Endothelial cell of umbilical vein (primary cell): ENCODE data around the gene RBM33. TPM values are rescaled to one million over a fixed set of nuclear protein-coding genes. Genes with fewer than 3 reads are reported as not detected.

Source experiments
- BruUV-seq: library from RNA; stranded (reverse); fragments of 400-500 nt; replicated peaks from 2 replicates; lab custom pipeline; 2021; lab: Mats Ljungman, UMichigan
- CTCF ChIA-PET: fragments of 300-600, 350-600 bp; sonication (Branson Sonifier 250); formaldehyde crosslinking; loops from one replicate; lab custom pipeline; 2021; ENCODE audit warnings: antibody characterized with exemption, inconsistent platforms; lab: Charles Lee
- POLR2A ChIA-PET: fragments of 300-600, 350-600 bp; sonication (Branson Sonifier 250); formaldehyde crosslinking; loops from one replicate; lab custom pipeline; 2021; ENCODE audit warnings: antibody characterized with exemption, inconsistent platforms; lab: Charles Lee
- DNase-seq: peaks from one replicate; pipeline ENCODE4 v3.0.0-alpha.2; 2011; ENCODE audit warnings: low read depth, low spot score
- FAIRE-seq: peaks from 2 replicates; lab custom pipeline; 2011; peaks lifted over from hg19 to GRCh38; lab: Jason Lieb, UNC
- H2AFZ ChIP-seq: 2 replicates; pipeline ENCODE4 v1.6.0; 2012; ENCODE audit warnings: low read depth, low read length, control low read depth, inconsistent platforms
- H3K27ac ChIP-seq: 2 replicates; pipeline ENCODE4 v1.5.1; 2011; ENCODE audit warnings: low read depth, mild to moderate bottlenecking, control low read depth, low read length, moderate library complexity; ENCODE audit not compliant: insufficient read depth
- H3K27me3 ChIP-seq, 2 experiments: 2 replicates each; pipeline versions ENCODE4 v1.6.0 to v1.6.1; 2011; ENCODE audit warnings: low read length in 2 of 2, mixed read lengths in 1 of 2; ENCODE audit not compliant: control insufficient read depth in 2 of 2, insufficient read depth in 2 of 2
- H3K36me3 ChIP-seq, 2 experiments: 2 replicates in 1 of 2; 3 replicates in 1 of 2; pipeline ENCODE4 v1.5.1; 2011; ENCODE audit warnings: low read length in 2 of 2, mild to moderate bottlenecking in 1 of 2, moderate library complexity in 1 of 2; ENCODE audit not compliant: control insufficient read depth in 2 of 2, insufficient read depth in 2 of 2; ENCODE audit errors: extremely low read depth in 1 of 2
- H3K4me1 ChIP-seq: 3 replicates; pipeline ENCODE4 v1.5.1; 2011; ENCODE audit warnings: mild to moderate bottlenecking, low read length; ENCODE audit not compliant: control insufficient read depth, insufficient read depth; ENCODE audit errors: extremely low read depth
- H3K4me2 ChIP-seq: 2 replicates; pipeline ENCODE4 v1.6.1; 2011; ENCODE audit warnings: low read length, control low read depth, mixed read lengths; ENCODE audit not compliant: insufficient read depth
- H3K4me3 ChIP-seq, 3 experiments: fragments of 200-600 bp in 1 of 3; sonication (generic), shearing (Covaris generic) in 1 of 3; replicated peaks in 1 of 3; 2 replicates each; pipeline ENCODE4 v1.5.1; 2011 to 2016; ENCODE audit warnings: control low read depth in 3 of 3, low read length in 3 of 3, mild to moderate bottlenecking in 2 of 3, inconsistent platforms in 1 of 3, low read depth in 1 of 3, moderate library complexity in 1 of 3; ENCODE audit not compliant: insufficient read depth in 1 of 3
- H3K79me2 ChIP-seq: 2 replicates; pipeline ENCODE4 v1.6.0; 2012; ENCODE audit warnings: low read length, inconsistent platforms; ENCODE audit not compliant: control insufficient read depth, insufficient read depth
- H3K9ac ChIP-seq: replicated peaks from 2 replicates; pipeline ENCODE3; 2011; ENCODE audit warnings: low read length, control low read depth; ENCODE audit not compliant: insufficient read depth; ENCODE audit errors: extremely low read depth
- H3K9me1 ChIP-seq: replicated peaks from 3 replicates; pipeline ENCODE4 v1.6.0; 2011; ENCODE audit warnings: mild to moderate bottlenecking, low read length; ENCODE audit not compliant: control insufficient read depth, insufficient read depth; ENCODE audit errors: extremely low read depth
- H3K9me3 ChIP-seq: replicated peaks from 2 replicates; pipeline ENCODE4 v1.5.1; 2012; ENCODE audit warnings: low read length, inconsistent platforms; ENCODE audit not compliant: control insufficient read depth, insufficient read depth
- H4K20me1 ChIP-seq: replicated peaks from 2 replicates; pipeline ENCODE3; 2011; ENCODE audit warnings: mild to moderate bottlenecking, low read length; ENCODE audit not compliant: control insufficient read depth, insufficient read depth; ENCODE audit errors: extremely low read depth
- EZH2 ChIP-seq: IDR thresholded peaks from 2 replicates; pipeline ENCODE4 v1.6.1; 2012; ENCODE audit warnings: borderline replicate concordance, low read depth, mild to moderate bottlenecking, moderate library complexity, low read length, inconsistent platforms; ENCODE audit not compliant: severe bottlenecking
- FOS ChIP-seq: IDR thresholded peaks from 2 replicates; pipeline ENCODE4 v1.6.1; 2011; ENCODE audit warnings: mild to moderate bottlenecking, low read length, moderate library complexity, borderline replicate concordance; ENCODE audit not compliant: insufficient read depth
- GATA2 ChIP-seq: IDR thresholded peaks from 2 replicates; pipeline ENCODE4 v1.7.0; 2011; ENCODE audit warnings: low read depth, mild to moderate bottlenecking, moderate library complexity, mixed read lengths, low read length; ENCODE audit not compliant: insufficient read length, insufficient read depth
- JUN ChIP-seq: IDR thresholded peaks from 2 replicates; pipeline ENCODE4 v1.6.1; 2011; ENCODE audit warnings: borderline replicate concordance, low read depth; ENCODE audit not compliant: insufficient read length, insufficient read depth
- MYC ChIP-seq: IDR thresholded peaks from one replicate; pipeline ENCODE4 v1.6.1; 2011; ENCODE audit warnings: mild to moderate bottlenecking, low read depth, low read length
- POLR2A ChIP-seq: IDR thresholded peaks from 2 replicates; pipeline ENCODE4 v1.6.1; 2012; ENCODE audit warnings: low read depth, mild to moderate bottlenecking, control low read depth, low read length
- POLR2AphosphoS5 ChIP-seq: IDR thresholded peaks from 2 replicates; pipeline ENCODE4 v1.6.1; 2012; ENCODE audit warnings: low read depth, mild to moderate bottlenecking, control low read depth, low read length, moderate library complexity; ENCODE audit not compliant: insufficient read depth
- dilution Hi-C: fragments of 300-500 bp; cut with MboI; formaldehyde crosslinking; loops from one replicate; pipeline ENCODE4 v1.15.0; 2019; ENCODE audit warnings: low sequenced_read_pairs; ENCODE audit not compliant: extremely low pct_ligation_motif_present
- intact Hi-C: fragments of 100-400 bp; cut with micrococcal nuclease; formaldehyde crosslinking; loops from one replicate; pipeline ENCODE4 v1.10.0; 2022
- polyA plus RNA-seq, 4 experiments: library from polyadenylated mRNA; depleted of rRNA in 3 of 4; stranded (reverse) in 3 of 4; unstranded in 1 of 4; fragments of >200 nt; gene quantifications; 2 replicates each; pipeline versions ENCODE4 v1.2.1 to v1.2.3, GENCODE V29; 2011 to 2012; ENCODE audit warnings: missing spikeins in 1 of 4
- total RNA-seq: library from RNA; stranded (reverse); gene quantifications from 2 replicates; pipeline ENCODE4 v1.2.3, GENCODE V29; 2021
- TF ChIP-seq, protein P1 (sequence below): IDR thresholded peaks from 2 replicates; pipeline ENCODE4 v1.6.1; 2011; ENCODE audit not compliant: insufficient read depth, insufficient read length
- TF ChIP-seq, protein P2 (sequence below), 2 donors: IDR thresholded peaks; 1 replicate in 1 of 2; 2 replicates in 1 of 2; pipeline ENCODE4 v1.5.1; 2011; ENCODE audit warnings: low read length in 2 of 2, mild to moderate bottlenecking in 2 of 2, moderate library complexity in 2 of 2, control low read depth in 1 of 2, inconsistent platforms in 1 of 2, low read depth in 1 of 2; ENCODE audit not compliant: insufficient read depth in 1 of 2; ENCODE audit errors: extremely low read depth in 1 of 2

RBM33 gene
- total and polyA plus RNA-seq, 2 donors (not counting 3 experiments of a cell fraction or from before 2014, with no cell fraction given) = 16.2 to 68.2 TPM

DNA sequence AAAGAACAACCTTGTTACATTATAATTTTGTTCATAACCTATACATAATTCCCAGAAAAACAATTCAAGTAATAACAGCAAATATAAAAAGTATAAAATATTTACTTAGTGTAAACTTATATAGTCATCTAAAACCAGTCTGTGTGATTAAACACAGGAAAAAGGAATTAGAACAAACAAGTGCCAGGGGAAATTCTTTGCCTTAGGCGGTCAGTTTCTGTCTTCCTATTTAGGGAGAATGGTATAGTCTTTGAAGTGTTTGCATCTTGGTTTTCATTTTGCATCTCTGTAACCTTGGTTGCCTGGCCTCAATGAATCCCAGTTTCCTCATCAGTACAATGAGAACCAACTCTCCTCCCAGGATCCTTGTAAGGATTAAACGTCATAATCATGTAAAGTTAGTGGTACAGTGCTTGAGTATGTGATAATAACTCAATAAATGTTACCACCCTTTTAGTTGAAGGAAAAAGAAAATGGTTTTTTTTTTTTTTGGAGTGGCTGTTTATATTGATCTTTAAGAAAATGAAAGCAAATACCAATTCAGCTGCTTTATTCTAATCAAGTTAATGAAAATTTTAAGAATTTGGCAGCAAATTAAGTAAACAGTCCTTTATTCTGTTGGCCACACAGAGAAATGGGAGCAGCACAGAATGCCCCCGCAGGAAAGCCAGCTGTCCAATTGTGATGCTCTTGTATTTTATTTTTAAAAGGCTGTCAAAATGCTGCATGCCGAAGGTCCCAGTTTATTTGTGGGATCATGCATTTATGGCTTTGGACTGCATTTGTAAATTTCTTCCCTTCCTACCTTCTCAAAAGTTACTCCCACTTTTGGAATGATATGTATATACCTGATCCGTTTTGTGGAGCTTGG, 106.0 kb downstream of the RBM33 start:
- Histone ChIP-seq H3K36me3 (peaks cover 8 to 10% of the 10 kb centered on the region in 2 experiments), H3K9me1 (no peaks in the 10 kb centered on the region), H3K9ac (no peak overlapping the region), H3K27me3 (no peaks in the 10 kb centered on the region), H3K9me3 (no peaks in the 10 kb centered on the region), H4K20me1 (peaks cover 14% of the 10 kb centered on the region), H3K27ac (no peak overlapping the region), H2AFZ (no peak overlapping the region), H3K4me1 (peaks cover 6% of the 10 kb centered on the region), H3K4me3 (no peak overlapping the region), H3K79me2 (peaks cover 72% of the 10 kb centered on the region), H3K4me2 (no peak overlapping the region)
- ChIA-PET CTCF (interaction anchor here (0.5 to 1.2 kb wide), 4 partner anchors 48 to 153 kb away, joined by 3 to 4 read pairs (median 4); no protein-coding TSS in a partner anchor), POLR2A (interaction anchor here (0.7 kb wide), 1 partner anchor 129 kb away, joined by 4 read pairs; no protein-coding TSS in a partner anchor)
- TF ChIP-seq, protein P1, sequence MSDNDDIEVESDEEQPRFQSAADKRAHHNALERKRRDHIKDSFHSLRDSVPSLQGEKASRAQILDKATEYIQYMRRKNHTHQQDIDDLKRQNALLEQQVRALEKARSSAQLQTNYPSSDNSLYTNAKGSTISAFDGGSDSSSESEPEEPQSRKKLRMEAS = no peak
- no peak for TF ChIP-seq MYC
- no peak for TF ChIP-seq FOS
- TF ChIP-seq, protein P2, sequence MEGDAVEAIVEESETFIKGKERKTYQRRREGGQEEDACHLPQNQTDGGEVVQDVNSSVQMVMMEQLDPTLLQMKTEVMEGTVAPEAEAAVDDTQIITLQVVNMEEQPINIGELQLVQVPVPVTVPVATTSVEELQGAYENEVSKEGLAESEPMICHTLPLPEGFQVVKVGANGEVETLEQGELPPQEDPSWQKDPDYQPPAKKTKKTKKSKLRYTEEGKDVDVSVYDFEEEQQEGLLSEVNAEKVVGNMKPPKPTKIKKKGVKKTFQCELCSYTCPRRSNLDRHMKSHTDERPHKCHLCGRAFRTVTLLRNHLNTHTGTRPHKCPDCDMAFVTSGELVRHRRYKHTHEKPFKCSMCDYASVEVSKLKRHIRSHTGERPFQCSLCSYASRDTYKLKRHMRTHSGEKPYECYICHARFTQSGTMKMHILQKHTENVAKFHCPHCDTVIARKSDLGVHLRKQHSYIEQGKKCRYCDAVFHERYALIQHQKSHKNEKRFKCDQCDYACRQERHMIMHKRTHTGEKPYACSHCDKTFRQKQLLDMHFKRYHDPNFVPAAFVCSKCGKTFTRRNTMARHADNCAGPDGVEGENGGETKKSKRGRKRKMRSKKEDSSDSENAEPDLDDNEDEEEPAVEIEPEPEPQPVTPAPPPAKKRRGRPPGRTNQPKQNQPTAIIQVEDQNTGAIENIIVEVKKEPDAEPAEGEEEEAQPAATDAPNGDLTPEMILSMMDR (IDR thresholded peaks at IDR 0.05; ENCODE audit: extremely low read depth in 1 of 2, insufficient read depth in 1 of 2, low read depth in 1 of 2, low read length in 2 of 2) = no peak
- TF ChIP-seq EZH2 = no peak
- TF ChIP-seq POLR2AphosphoS5 = no peak
- TF ChIP-seq POLR2A = no peak
- TF ChIP-seq GATA2 = no peak
- TF ChIP-seq JUN = no peak
- peak; percentile 43 for DNase-seq
- no peak for FAIRE-seq
- no TSS peak for BruUV-seq
- dilution Hi-C loops = no loop called here
- intact Hi-C loops = no loop called here
